GM18951 (cell line): Measurements from ENCODE around the gene HGS.

Experiments used
- POLR2A ChIP-seq: IDR thresholded peaks from 4 replicates; pipeline ENCODE4 v1.6.1; 2011; ENCODE audit warnings: mild to moderate bottlenecking; ENCODE audit not compliant: insufficient read length, insufficient read depth; ENCODE audit errors: extremely low read depth
- in situ Hi-C: fragments of 300-500 bp; cut with MboI; formaldehyde crosslinking; loops from one replicate; pipeline ENCODE4 v1.12.0; 2022; ENCODE audit warnings: low sequenced_read_pairs, mixed read lengths, inconsistent platforms; ENCODE audit not compliant: unreplicated experiment

The HGS gene

GRCh38 chr17:81697261-81698044 is 13.6 kb downstream of the HGS start:
- in situ Hi-C loops: no loop called here
- TF ChIP-seq POLR2A: no peak

- in situ Hi-C loops: no loop called here
- TF ChIP-seq POLR2A: no peak
These were observed 16.8 kb downstream of the HGS start for GRCh38 chr17:81700353-81701287.

- TF ChIP-seq POLR2A: no peak
- in situ Hi-C loops: no loop called here
These were observed 17.7 kb downstream of the HGS start for GRCh38 chr17:81701288-81702071.

GRCh38 chr17:81702934-81703746 is 19.3 kb downstream of the HGS start, which contains the start of gene MRPL12:
TSS of gene MRPL12 (plus strand) at chr17:81703367. CDS start at chr17:81703502, 135 bp downstream.
- peak; percentile 97 for TF ChIP-seq POLR2A
- in situ Hi-C loops: no loop called here

- in situ Hi-C loops: no loop called here
- TF ChIP-seq POLR2A: no peak
These were observed 20.2 kb downstream of the HGS start for GRCh38 chr17:81703747-81704654.

GRCh38 chr17:81705518-81706231 is 21.9 kb downstream of the HGS start:
- no peak for TF ChIP-seq POLR2A
- in situ Hi-C loops: no loop called here

GRCh38 chr17:81706232-81706611 is 22.4 kb downstream of the HGS start:
- in situ Hi-C loops: no loop called here

GRCh38 chr17:81706757-81707624 is 23.2 kb downstream of the HGS start:
- no peak for TF ChIP-seq POLR2A
- in situ Hi-C loops: no loop called here

More at GRCh38 chr17:81706232-81706611, 22.4 kb downstream of the HGS start:
- no peak for TF ChIP-seq POLR2A

- in situ Hi-C loops: no loop called here
- TF ChIP-seq POLR2A: no peak
These were observed 24.2 kb downstream of the HGS start for GRCh38 chr17:81707725-81708646.
